PFSK-1 (cell line): ENCODE data around the gene NT5DC1.

Experiments
- POLR2AphosphoS5 ChIP-seq: IDR thresholded peaks from 2 replicates; pipeline ENCODE4 v1.6.1; 2012; ENCODE audit warnings: low read depth, mild to moderate bottlenecking, control low read depth, low read length, moderate library complexity
- REST ChIP-seq, 2 experiments: IDR thresholded peaks; 2 replicates each; pipeline versions ENCODE4 v1.6.1 to v1.8.0; 2011 to 2012; ENCODE audit warnings: low read depth in 2 of 2, low read length in 2 of 2, control low read depth in 1 of 2, inconsistent platforms in 1 of 2, mild to moderate bottlenecking in 1 of 2, moderate library complexity in 1 of 2; ENCODE audit not compliant: insufficient read depth in 1 of 2
- SIN3A ChIP-seq: IDR thresholded peaks from 2 replicates; pipeline ENCODE4 v1.6.1; 2012; ENCODE audit warnings: mild to moderate bottlenecking, low read length, moderate library complexity, borderline replicate concordance; ENCODE audit not compliant: insufficient read depth
- TAF1 ChIP-seq: IDR thresholded peaks from 2 replicates; pipeline ENCODE4 v1.6.1; 2012; ENCODE audit warnings: low read length, control low read depth, borderline replicate concordance; ENCODE audit not compliant: insufficient read depth

- TF ChIP-seq SIN3A = no peak
- no peak for TF ChIP-seq REST (IDR thresholded peaks at IDR 0.05; ENCODE audit: insufficient read depth in 1 of 2, low read depth in 2 of 2, low read length in 2 of 2)
- TF ChIP-seq POLR2AphosphoS5 = no peak
- TF ChIP-seq TAF1 = no peak
These were observed 21.7 kb upstream of the NT5DC1 start for GRCh38 chr6:116078945-116079344.
